ENCODE measurements around the gene CCDC102B.

CCDC102B gene

DNA sequence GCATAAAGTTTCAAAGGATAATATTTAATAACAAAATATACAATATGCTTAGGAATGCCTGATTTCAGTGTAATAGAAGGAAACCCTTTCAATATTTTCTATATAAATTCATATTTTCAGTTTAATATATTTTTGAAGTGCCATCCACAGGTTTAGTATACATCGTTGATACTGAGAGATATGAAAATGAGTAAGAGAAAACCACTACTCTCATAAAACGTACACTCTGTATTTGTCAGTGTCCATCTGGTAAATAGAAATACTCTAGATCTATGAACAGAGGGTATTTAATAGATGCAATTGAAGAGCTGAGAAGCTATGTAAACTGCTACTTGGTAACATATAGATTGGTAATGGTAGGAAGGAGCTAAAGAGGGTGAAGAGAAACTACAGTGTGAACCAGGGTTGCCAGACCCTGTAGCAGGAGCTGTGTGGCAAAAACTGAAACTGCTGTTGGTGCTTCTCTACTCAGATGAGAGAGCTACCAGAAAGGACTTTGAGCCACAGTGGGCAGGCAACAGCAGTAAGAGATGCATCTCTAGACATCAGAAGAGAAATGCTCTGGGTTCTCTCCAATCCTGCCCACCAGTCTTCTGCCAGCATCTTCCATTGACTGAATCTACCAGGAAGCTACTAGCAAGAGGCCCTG lies 187.4 kb downstream of the CCDC102B start:
- TF ChIP-seq FOXP2 (optimal IDR thresholded peaks at IDR 0.05; ENCODE audit: borderline replicate concordance, extremely low read depth, extremely low read length, insufficient read depth), result no peak
- no peak for TF ChIP-seq POLR2AphosphoS5 (IDR thresholded peaks at IDR 0.05; ENCODE audit: low read depth, low read length)
- TF ChIP-seq, protein P1, sequence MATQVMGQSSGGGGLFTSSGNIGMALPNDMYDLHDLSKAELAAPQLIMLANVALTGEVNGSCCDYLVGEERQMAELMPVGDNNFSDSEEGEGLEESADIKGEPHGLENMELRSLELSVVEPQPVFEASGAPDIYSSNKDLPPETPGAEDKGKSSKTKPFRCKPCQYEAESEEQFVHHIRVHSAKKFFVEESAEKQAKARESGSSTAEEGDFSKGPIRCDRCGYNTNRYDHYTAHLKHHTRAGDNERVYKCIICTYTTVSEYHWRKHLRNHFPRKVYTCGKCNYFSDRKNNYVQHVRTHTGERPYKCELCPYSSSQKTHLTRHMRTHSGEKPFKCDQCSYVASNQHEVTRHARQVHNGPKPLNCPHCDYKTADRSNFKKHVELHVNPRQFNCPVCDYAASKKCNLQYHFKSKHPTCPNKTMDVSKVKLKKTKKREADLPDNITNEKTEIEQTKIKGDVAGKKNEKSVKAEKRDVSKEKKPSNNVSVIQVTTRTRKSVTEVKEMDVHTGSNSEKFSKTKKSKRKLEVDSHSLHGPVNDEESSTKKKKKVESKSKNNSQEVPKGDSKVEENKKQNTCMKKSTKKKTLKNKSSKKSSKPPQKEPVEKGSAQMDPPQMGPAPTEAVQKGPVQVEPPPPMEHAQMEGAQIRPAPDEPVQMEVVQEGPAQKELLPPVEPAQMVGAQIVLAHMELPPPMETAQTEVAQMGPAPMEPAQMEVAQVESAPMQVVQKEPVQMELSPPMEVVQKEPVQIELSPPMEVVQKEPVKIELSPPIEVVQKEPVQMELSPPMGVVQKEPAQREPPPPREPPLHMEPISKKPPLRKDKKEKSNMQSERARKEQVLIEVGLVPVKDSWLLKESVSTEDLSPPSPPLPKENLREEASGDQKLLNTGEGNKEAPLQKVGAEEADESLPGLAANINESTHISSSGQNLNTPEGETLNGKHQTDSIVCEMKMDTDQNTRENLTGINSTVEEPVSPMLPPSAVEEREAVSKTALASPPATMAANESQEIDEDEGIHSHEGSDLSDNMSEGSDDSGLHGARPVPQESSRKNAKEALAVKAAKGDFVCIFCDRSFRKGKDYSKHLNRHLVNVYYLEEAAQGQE (IDR thresholded peaks at IDR 0.05; ENCODE audit: insufficient read depth in 1 of 2, low read depth in 2 of 2, low read length in 2 of 2), result no peak
- no peak for TF ChIP-seq TAF1 (IDR thresholded peaks at IDR 0.05; ENCODE audit: borderline replicate concordance, insufficient read depth, low read length)
- no peak for TF ChIP-seq SIN3A (IDR thresholded peaks at IDR 0.05; ENCODE audit: borderline replicate concordance, insufficient read depth, low read length)

DNA sequence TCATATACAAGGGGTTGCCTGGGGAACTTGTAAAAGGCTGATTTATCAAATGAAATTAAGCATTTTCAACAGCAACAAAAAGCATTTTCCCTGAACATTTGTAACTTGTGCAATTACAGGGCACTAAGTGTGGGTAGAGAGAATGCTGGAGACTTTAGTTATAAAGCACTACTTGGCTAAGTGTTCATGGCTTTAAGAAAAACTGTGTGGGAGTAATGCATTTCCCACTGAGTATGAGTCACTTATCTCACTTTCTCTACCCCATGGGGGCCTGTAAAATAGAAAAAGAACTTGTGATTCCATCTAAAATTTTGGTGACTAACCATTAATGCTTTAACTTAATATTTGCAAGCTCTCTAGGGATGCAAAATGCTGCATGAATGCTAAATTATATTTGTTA lies 193.4 kb downstream of the CCDC102B start:
- TF ChIP-seq, protein P1 (IDR thresholded peaks at IDR 0.05; ENCODE audit: insufficient read depth in 1 of 2, low read depth in 2 of 2, low read length in 2 of 2), result no peak
- TF ChIP-seq TAF1 (IDR thresholded peaks at IDR 0.05; ENCODE audit: borderline replicate concordance, insufficient read depth, low read length) (no peak), FOXP2 (optimal IDR thresholded peaks at IDR 0.05; ENCODE audit: borderline replicate concordance, extremely low read depth, extremely low read length, insufficient read depth) (no peak), POLR2AphosphoS5 (IDR thresholded peaks at IDR 0.05; ENCODE audit: low read depth, low read length) (no peak), SIN3A (IDR thresholded peaks at IDR 0.05; ENCODE audit: borderline replicate concordance, insufficient read depth, low read length) (no peak)

DNA sequence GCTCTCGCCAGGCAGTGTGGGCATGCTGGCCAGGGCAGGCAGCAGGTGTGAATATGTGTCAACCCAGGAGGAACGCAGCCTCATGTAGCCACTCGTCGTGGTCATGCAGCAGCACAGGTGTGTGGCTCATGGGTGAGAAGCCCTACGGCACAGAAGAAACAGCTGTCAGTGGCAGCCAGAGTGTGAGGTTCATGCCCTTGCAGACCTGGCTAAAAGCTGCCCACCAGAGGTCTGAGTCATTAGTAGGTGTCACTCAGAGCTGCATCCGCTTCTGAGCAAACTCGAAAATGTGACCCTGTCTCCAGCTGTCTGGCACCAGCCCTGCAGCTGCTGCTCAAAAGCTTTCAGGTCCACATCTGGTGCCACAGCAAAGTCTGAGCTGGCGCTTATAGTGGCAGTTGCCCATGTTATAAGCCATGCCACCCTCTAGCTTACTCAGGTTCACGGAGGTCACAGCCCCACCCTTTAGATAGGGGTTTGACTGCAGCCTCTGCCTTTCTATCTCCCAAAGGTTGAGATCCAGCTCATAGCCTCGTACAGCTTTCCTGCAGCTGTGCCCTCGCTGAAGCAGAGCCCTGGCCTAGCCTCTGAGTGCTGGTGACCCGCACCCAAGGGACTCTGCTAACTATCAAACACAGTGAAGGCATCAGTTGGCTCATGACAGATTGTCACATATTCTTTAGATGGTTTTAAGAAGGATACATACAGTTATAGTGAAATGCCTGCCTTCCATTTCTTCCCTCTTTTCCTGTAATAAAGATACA lies 195.0 kb downstream of the CCDC102B start:
- TF ChIP-seq, protein P1 (IDR thresholded peaks at IDR 0.05; ENCODE audit: insufficient read depth in 1 of 2, low read depth in 2 of 2, low read length in 2 of 2), result no peak
- TF ChIP-seq FOXP2 (optimal IDR thresholded peaks at IDR 0.05; ENCODE audit: borderline replicate concordance, extremely low read depth, extremely low read length, insufficient read depth), result no peak
- TF ChIP-seq SIN3A (IDR thresholded peaks at IDR 0.05; ENCODE audit: borderline replicate concordance, insufficient read depth, low read length), result no peak
- no peak for TF ChIP-seq TAF1 (IDR thresholded peaks at IDR 0.05; ENCODE audit: borderline replicate concordance, insufficient read depth, low read length)
- TF ChIP-seq POLR2AphosphoS5 (IDR thresholded peaks at IDR 0.05; ENCODE audit: low read depth, low read length), result no peak

DNA sequence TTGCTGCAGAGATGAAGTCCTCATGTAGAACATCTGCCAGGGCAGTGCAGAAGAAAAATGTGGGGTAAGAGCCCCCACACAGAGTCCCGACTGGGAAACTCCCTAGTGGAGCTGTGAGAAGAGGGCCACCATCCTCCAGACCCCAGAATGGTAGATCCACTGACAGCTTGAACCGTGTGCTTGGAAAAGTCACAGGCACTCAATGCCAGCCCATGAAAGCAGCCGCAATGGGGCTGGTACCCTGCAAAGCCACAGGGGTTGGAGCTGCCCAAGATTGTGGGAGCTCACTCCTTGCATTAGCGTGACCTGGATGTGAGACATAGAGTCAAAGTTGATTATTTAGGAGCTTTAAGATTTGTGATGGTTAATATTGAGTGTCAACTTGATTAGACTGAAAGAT lies 197.8 kb downstream of the CCDC102B start:
- TF ChIP-seq SIN3A (IDR thresholded peaks at IDR 0.05; ENCODE audit: borderline replicate concordance, insufficient read depth, low read length) (no peak), POLR2AphosphoS5 (IDR thresholded peaks at IDR 0.05; ENCODE audit: low read depth, low read length) (no peak)
- TF ChIP-seq, protein P1 (IDR thresholded peaks at IDR 0.05; ENCODE audit: insufficient read depth in 1 of 2, low read depth in 2 of 2, low read length in 2 of 2), result no peak

All from PFSK-1 (cell line).